ENCODE measurements around the gene RNF157.

GRCh38 chr17:76115138-76115754 is 125.0 kb downstream of the RNF157 start:
- TF ChIP-seq POLR2A (IDR thresholded peaks at IDR 0.05): no peak
- TF ChIP-seq, protein P1, sequence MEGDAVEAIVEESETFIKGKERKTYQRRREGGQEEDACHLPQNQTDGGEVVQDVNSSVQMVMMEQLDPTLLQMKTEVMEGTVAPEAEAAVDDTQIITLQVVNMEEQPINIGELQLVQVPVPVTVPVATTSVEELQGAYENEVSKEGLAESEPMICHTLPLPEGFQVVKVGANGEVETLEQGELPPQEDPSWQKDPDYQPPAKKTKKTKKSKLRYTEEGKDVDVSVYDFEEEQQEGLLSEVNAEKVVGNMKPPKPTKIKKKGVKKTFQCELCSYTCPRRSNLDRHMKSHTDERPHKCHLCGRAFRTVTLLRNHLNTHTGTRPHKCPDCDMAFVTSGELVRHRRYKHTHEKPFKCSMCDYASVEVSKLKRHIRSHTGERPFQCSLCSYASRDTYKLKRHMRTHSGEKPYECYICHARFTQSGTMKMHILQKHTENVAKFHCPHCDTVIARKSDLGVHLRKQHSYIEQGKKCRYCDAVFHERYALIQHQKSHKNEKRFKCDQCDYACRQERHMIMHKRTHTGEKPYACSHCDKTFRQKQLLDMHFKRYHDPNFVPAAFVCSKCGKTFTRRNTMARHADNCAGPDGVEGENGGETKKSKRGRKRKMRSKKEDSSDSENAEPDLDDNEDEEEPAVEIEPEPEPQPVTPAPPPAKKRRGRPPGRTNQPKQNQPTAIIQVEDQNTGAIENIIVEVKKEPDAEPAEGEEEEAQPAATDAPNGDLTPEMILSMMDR (IDR thresholded peaks at IDR 0.05): no peak
